Measurements from ENCODE around the gene AGAP1. TPM values are rescaled to one million over a fixed set of nuclear protein-coding genes. Genes with fewer than 3 reads are reported as not detected.

AGAP1 gene
- polyA plus RNA-seq, 3 donors, result 3.7 to 7.1 (median 6.3) TPM

DNA sequence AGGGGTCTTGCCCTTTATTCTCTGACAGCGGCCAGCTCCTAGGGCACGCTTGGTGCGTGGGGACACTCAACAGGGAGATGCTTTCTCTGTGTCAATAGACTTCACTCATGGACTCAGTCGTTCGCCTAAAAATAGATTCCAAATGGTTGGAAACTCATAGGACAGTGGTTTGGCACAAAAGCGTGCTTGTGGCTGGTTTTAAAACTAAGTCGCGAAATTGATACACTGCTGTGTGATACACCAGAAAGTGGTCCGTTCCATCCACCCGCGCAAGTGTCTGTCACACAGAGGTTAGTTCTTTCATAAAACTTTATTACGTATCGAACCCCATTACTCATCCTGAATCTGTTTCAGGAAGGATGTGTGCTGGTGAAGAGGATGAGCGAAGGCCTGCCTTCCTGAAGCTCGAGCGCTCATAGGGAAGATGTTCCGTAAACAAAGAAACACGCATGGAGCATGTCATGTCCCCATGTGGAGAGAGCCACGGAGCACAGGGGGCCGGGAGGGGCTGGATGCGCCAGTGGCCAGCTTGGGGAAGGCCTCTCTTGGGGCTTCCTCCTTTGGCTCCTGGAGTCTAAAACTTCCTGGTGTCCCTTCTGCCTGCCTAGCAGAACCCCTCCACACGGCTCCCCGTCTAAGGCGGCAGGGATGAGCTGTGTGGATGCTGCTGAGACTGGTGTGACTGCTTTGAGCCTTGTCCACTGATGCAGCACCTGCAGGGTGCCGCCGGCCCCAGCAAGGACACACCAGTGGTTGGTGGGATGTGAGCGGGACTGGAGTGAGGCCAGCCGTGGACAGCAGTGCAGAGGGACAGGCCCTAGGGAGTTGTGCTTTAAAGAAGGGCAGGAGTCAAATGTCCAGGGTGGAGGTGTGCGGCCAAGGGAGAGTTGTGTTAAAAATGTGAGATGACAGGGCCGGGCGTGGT, 467.1 kb downstream of the AGAP1 start:
- no peak overlapping the region for H3K27ac ChIP-seq (ENCODE audit: low read depth, low read length)
- WGBS, 3 donors, result 93 to 98% (median 94%) methylated on average over 31 of the region's 31 CpGs

DNA sequence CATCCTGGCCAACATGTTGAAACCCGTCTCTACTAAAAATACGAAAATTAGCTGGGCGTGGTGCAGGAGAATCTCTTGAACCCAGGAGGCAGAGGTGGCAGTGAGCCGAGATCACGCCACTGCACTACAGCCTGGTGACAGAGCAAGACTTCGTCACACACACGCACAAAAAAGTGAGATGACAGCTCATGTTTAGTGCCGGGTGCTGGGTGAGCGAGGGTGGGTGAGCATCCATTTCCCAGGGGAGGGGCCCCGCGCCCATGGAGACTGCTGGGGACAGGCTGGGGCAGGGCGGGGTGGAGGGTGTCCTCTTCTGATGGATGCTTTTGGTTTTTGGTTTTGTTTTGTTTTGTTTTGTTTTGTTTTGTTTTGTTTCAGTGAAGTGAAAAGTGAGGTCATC, 467.9 kb downstream of the AGAP1 start:
- WGBS, 3 donors, result 94 to 98% (median 94%) methylated on average over 12 of the region's 12 CpGs
- H3K27ac ChIP-seq (ENCODE audit: low read depth, low read length), result no peak overlapping the region

DNA sequence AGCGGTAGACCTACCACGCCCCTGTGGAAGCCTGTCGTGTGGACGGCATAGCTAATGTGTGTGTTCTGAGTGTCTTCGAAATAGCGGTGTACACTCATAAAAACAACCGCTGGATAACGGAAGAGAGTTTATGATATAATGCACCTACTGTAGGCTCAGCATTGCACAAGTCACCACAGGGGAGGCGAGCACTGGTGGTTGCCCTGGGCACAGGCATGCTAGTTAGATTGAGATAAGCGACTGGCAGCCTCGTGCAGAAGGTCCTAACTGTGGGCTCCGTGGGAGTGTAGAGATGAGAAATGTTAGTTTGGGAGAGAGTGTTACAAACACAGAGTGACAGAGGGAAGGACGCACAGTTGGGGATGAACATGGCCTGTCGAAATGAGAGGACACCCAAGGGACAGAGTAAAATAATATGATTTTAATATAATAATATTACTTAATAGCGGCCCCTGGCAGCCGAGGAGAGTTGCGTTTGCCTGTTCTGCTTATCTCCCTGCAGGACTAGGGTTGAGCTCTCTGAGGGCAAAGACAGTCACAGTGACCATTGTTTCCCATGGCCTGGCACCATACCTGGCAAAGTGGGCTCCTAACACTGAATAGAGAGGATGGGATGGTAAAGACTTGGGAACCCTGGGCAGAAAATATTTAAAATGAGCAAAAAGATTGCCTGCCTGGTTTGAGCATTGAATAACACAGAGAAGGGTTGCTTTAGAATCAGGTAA, 470.2 kb downstream of the AGAP1 start:
- 91 to 94% (median 92%) methylated on average over 17 of the region's 17 CpGs for WGBS, 3 donors
- H3K27ac ChIP-seq (ENCODE audit: low read depth, low read length), result no peak overlapping the region

DNA sequence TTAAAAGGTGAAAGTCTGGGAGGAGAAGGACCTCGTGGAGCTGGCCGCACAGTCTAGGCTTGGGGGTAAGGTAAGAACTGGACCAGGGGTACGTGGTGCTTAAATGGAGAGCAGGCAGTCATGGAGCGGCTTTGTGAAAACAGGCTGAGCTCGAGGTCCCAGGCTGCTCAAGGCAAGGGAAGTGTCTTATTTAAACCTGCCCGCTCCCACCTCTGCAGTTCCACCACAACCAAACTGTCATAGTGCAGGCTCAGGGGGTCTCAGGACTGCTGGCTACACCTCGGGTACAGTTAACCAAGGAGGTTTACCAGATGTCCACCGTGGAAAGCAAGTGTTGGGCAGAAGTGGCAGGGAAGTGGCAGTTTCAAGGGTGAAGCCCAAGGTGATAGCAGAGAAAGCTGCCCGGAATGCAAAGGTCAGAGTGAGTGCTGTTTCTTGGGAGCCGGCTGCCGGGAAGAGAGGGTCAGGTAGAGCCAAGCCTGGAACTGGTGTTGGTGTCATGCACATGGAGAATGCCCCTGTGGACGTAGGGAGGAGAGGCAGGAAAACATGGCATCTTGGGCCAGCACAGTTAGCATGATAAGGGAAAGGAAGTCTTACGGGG, 471.0 kb downstream of the AGAP1 start:
- WGBS, 3 donors, result 83 to 90% (median 84%) methylated on average over 13 of the region's 13 CpGs
- no peak overlapping the region for H3K27ac ChIP-seq (ENCODE audit: low read depth, low read length)

- 77 to 85% (median 84%) methylated on average over 6 of the region's 6 CpGs for WGBS, 3 donors
- H3K27ac ChIP-seq (ENCODE audit: low read depth, low read length), result no peak overlapping the region
Observed at GRCh38 chr2:235966396-235966795, 472.6 kb downstream of the AGAP1 start.

GRCh38 chr2:235966932-235967757, 473.3 kb downstream of the AGAP1 start:
- 95 to 97% (median 95%) methylated on average over 26 of the region's 26 CpGs for WGBS, 3 donors
- no peak overlapping the region for H3K27ac ChIP-seq (ENCODE audit: low read depth, low read length)

DNA sequence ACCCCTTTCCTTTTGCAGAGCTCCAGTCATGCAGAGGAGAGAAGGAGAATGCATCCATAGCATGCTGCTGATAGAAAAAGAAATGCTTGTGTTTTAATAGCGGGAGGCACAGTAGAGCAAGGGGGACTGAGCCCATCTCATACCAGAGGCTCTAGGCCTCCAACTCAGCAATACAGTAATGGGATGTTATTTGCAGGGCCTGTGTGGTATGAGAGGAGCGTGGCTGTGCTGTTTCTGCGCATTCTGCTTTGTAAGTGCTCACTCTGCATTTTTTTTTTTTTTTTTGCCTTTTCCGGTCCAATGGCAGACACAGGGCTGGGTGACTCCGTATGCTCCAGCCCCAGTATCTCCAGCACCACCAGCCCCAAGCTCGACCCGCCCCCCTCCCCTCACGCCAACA, 474.3 kb downstream of the AGAP1 start:
- WGBS, 3 donors, result 91 to 96% (median 95%) methylated on average over 7 to 8 of the region's 8 CpGs
- H3K27ac ChIP-seq (ENCODE audit: low read depth, low read length), result no peak overlapping the region

- no peak overlapping the region for H3K27ac ChIP-seq (ENCODE audit: low read depth, low read length)
- whole genome bisulfite sequencing, 3 donors, result 89 to 92% (median 92%) methylated on average over 18 of the region's 18 CpGs
Observed at GRCh38 chr2:235968616-235969324, 474.9 kb downstream of the AGAP1 start.

GRCh38 chr2:235970204-235971040, 476.6 kb downstream of the AGAP1 start:
- WGBS, 3 donors, result 90 to 95% (median 92%) methylated on average over 22 to 23 of the region's 23 CpGs
- H3K27ac ChIP-seq (ENCODE audit: low read depth, low read length), result no peak overlapping the region

DNA sequence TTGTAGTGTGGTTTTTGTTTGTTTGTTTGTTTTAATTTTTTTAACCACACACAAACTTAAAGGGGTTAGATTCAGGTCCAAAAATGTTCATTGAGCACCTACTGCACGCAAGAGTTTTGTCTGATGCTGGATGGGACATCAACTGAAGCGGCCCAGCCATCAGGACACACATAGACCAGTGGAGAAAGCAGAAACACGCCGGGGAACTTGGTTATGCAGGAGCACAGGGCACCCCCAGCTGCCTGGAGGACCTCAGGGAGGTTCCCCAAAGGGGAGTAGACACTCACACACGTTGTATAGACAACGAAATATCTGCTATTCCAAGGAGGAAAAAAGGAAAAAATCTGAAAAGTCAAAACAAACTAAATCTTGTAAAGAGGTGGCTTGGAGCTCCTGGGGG, 482.7 kb downstream of the AGAP1 start:
- no peak overlapping the region for H3K27ac ChIP-seq (ENCODE audit: low read depth, low read length)
- 90 to 95% (median 93%) methylated on average over 6 of the region's 6 CpGs for WGBS, 3 donors

DNA sequence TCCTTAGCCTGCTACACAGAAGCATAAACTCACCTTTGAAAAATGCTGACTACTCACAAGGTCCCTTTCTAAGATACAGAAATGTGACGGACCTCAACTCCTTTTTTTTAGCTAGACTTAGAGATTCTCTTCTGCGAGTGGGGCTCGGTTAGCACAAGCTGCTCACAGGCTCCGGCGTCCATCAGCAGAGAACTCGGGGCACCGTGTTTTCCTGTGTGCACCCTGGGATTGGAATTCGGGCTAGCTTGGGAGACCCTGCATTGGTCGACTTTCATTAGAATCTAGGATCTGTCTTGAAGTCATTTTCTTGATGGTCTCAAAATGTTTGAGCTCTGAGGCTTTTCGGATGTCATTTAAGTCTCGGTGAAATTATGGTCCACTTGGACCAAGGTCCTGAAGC, 483.1 kb downstream of the AGAP1 start:
- 93 to 96% (median 95%) methylated on average over 11 of the region's 11 CpGs for WGBS, 3 donors
- H3K27ac ChIP-seq (ENCODE audit: low read depth, low read length), result no peak overlapping the region

DNA sequence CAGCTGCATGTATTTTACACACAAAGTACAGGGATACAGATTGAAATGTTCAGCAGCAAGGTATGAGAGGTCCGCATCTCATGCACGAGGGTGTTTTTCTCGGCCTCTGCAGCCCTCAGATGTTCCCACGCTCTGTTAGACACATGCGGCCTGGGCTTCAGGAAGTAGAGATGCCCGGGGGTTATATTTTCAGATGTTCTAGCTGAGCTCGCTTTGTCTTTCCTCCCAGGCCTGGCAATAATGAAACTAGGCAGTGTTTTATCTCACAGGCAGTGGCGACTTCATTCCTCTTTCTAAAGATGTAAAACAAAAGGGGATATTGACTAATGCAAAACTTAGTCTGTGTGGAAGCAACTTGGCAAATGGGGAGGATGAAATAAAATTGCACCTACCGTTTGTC, 483.6 kb downstream of the AGAP1 start:
- no peak overlapping the region for H3K27ac ChIP-seq (ENCODE audit: low read depth, low read length)
- 86 to 91% (median 88%) methylated on average over 9 of the region's 9 CpGs for WGBS, 3 donors

DNA sequence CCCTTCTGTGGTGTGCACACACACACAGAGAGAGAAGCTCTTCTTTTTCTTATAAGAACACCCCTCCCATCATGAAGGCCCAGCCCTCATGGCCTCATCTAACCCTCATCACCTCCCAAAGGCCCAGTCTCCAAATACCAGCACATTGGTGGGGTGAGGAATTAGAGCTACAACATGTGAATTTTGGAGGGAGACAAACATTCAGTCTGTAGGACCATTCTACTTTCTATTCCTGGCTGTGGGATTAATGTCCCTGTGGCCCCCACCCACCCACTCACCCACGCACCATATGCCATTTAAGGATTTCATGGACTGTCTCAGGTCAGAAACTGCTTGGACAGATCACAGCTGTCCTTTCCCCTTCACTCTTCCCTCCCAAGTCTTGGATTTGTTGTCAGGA, 484.2 kb downstream of the AGAP1 start:
- WGBS, 3 donors, result 77 to 89% (median 88%) methylated on average over 1 of the region's 1 CpG
- no peak overlapping the region for H3K27ac ChIP-seq (ENCODE audit: low read depth, low read length)

GRCh38 chr2:235979037-235979436, 485.2 kb downstream of the AGAP1 start:
- H3K27ac ChIP-seq (ENCODE audit: low read depth, low read length), result no peak overlapping the region
- 75 to 81% (median 77%) methylated on average over 8 of the region's 8 CpGs for WGBS, 3 donors

- 89 to 90% (median 90%) methylated on average over 15 of the region's 15 CpGs for WGBS, 3 donors
- H3K27ac ChIP-seq (ENCODE audit: low read depth, low read length), result no peak overlapping the region
Observed at GRCh38 chr2:235979753-235980435, 486.1 kb downstream of the AGAP1 start.

DNA sequence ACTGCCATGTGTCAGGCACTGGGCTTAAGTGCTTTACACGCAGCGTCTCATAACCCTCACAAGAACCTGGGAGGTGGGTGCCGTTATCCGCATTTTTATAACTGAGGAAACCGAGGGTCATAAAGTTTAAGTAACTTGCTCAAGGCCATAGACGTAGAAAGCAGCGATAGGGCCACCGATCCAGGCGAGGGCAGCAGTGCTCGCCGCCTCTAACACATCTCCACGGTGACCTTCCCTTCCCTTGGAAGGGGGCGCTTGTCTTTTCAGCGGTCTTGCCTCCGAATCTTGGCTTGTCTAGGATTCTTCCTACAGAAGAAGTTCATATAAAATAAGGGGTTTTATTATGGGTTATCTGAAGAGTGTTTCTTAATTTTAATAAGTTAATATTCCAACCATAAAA, 487.8 kb downstream of the AGAP1 start:
- WGBS, 3 donors, result 68 to 78% (median 68%) methylated on average over 15 of the region's 15 CpGs

More for the DNA sequence above, 487.8 kb downstream of the AGAP1 start:
- H3K27ac ChIP-seq (ENCODE audit: low read depth, low read length), result no peak overlapping the region
